GM23338 (cell line): ENCODE data around the gene GALNT5. TPM values are rescaled to one million over a fixed set of nuclear protein-coding genes. Genes with fewer than 3 reads are reported as not detected.

Experiments used
- ATAC-seq: fragments of 200-7000 bp; cut with Tn5 transposase; 3 replicates; pipeline ENCODE4 v1.9.1; 2020
- DNase-seq: peaks from one replicate; pipeline ENCODE4 v3.0.0-alpha.2; 2015; ENCODE audit warnings: low spot score
- H2AFZ ChIP-seq: fragments of 200-600 bp; sonication (generic); 2 replicates; pipeline ENCODE4 v1.8.0; 2016; ENCODE audit warnings: antibody characterized with exemption, mild to moderate bottlenecking, moderate library complexity
- H3F3A ChIP-seq: fragments of 200-600 bp; sonication (generic); replicated peaks from 2 replicates; pipeline ENCODE4 v1.8.0; 2017; ENCODE audit warnings: antibody characterized with exemption, mixed run types, low read depth
- H3K27ac ChIP-seq: fragments of 200-600 bp; sonication (generic); 2 replicates; pipeline ENCODE4 v1.6.1; 2016; ENCODE audit warnings: low read depth
- H3K27me3 ChIP-seq: fragments of 200-600 bp; sonication (generic); 2 replicates; pipeline ENCODE4 v1.8.0; 2016; ENCODE audit warnings: mild to moderate bottlenecking, mixed run types, moderate library complexity; ENCODE audit not compliant: insufficient read depth
- H3K36me3 ChIP-seq: fragments of 200-600 bp; sonication (generic); 2 replicates; pipeline ENCODE4 v1.8.0; 2016; ENCODE audit warnings: mild to moderate bottlenecking; ENCODE audit not compliant: insufficient read depth
- H3K4me1 ChIP-seq: fragments of 200-600 bp; sonication (generic); 2 replicates; pipeline ENCODE4 v1.8.0; 2016; ENCODE audit warnings: mild to moderate bottlenecking, moderate library complexity; ENCODE audit not compliant: insufficient read depth
- H3K4me2 ChIP-seq: fragments of 200-600 bp; sonication (generic); 2 replicates; pipeline ENCODE4 v1.7.1; 2017; ENCODE audit warnings: mixed run types
- H3K4me3 ChIP-seq: fragments of 200-600 bp; sonication (generic); 2 replicates; pipeline ENCODE4 v1.6.1; 2016; ENCODE audit warnings: mixed run types
- H3K79me2 ChIP-seq: fragments of 200-600 bp; sonication (generic); replicated peaks from 2 replicates; pipeline ENCODE4 v1.8.0; 2017; ENCODE audit warnings: mild to moderate bottlenecking; ENCODE audit not compliant: insufficient read depth
- H3K9me2 ChIP-seq: fragments of 200-600 bp; sonication (generic); 2 replicates; pipeline ENCODE4 v1.8.0; 2017; ENCODE audit not compliant: insufficient read depth
- H4K20me1 ChIP-seq: fragments of 200-600 bp; sonication (generic); replicated peaks from 2 replicates; pipeline ENCODE4 v1.8.0; 2017; ENCODE audit warnings: mild to moderate bottlenecking; ENCODE audit not compliant: insufficient read depth
- H3K27ac Mint-ChIP-seq: 2 replicates; pipeline ENCODE4 v1.8.0; 2020; ENCODE audit warnings: inconsistent platforms, mild to moderate bottlenecking, moderate library complexity, mixed read lengths
- H3K27me3 Mint-ChIP-seq: 3 replicates; pipeline ENCODE4 v1.8.0; 2022; ENCODE audit warnings: low read depth, mild to moderate bottlenecking, moderate library complexity, mixed read lengths, inconsistent platforms; ENCODE audit not compliant: insufficient read depth, poor library complexity
- H3K36me3 Mint-ChIP-seq: 3 replicates; pipeline ENCODE4 v1.8.0; 2021; ENCODE audit warnings: low read depth, mild to moderate bottlenecking, inconsistent platforms, moderate library complexity, mixed read lengths
- H3K4me1 Mint-ChIP-seq: 3 replicates; pipeline ENCODE4 v1.8.0; 2020; ENCODE audit warnings: mild to moderate bottlenecking, inconsistent platforms, mixed read lengths
- H3K4me3 Mint-ChIP-seq: 3 replicates; pipeline ENCODE4 v1.8.0; 2021; ENCODE audit warnings: moderate library complexity, mild to moderate bottlenecking, inconsistent platforms, mixed read lengths
- H3K9me3 Mint-ChIP-seq: 3 replicates; pipeline ENCODE4 v1.8.0; 2020; ENCODE audit warnings: moderate library complexity, mild to moderate bottlenecking, inconsistent platforms, mixed read lengths
- CTCF ChIP-seq, 2 experiments: fragments of 200-600 bp in 1 of 2; sonication (generic) in 1 of 2; conservative IDR thresholded peaks; 2 replicates each; pipeline versions ENCODE4 v1.5.1 to v1.6.1; 2016 to 2017; ENCODE audit warnings: antibody characterized with exemption in 2 of 2, low read depth in 2 of 2, mild to moderate bottlenecking in 2 of 2, moderate library complexity in 1 of 2
- EZH2phosphoT487 ChIP-seq: fragments of 200-600 bp; sonication (generic); IDR thresholded peaks from one replicate; pipeline ENCODE4 v1.8.1; 2018; ENCODE audit warnings: antibody characterized with exemption; ENCODE audit not compliant: unreplicated experiment
- JUNB ChIP-seq: IDR thresholded peaks from one replicate; pipeline ENCODE4 v1.6.1; 2016; ENCODE audit warnings: antibody characterized with exemption; ENCODE audit not compliant: unreplicated experiment
- NANOG ChIP-seq: IDR thresholded peaks from 2 replicates; pipeline ENCODE4 v1.6.1; 2016; ENCODE audit warnings: antibody characterized with exemption, borderline replicate concordance
- REST ChIP-seq: IDR thresholded peaks from one replicate; pipeline ENCODE4 v1.6.1; 2018; ENCODE audit warnings: antibody characterized with exemption; ENCODE audit not compliant: unreplicated experiment
- STAT1 ChIP-seq: IDR thresholded peaks from one replicate; pipeline ENCODE4 v1.6.1; 2016; ENCODE audit warnings: antibody characterized with exemption; ENCODE audit not compliant: unreplicated experiment
- ZNF462 ChIP-seq: fragments of 250-450 bp; sonication (Bioruptor Pico); IDR thresholded peaks from 2 replicates; pipeline ENCODE4 v1.5.0; 2020; ENCODE audit warnings: mild to moderate bottlenecking, moderate library complexity
- polyA plus RNA-seq: library from polyadenylated mRNA; unstranded; fragments of >200 nt; fragmentation: Nextera tagmentation; extraction: Ambion mirVana; gene quantifications from 2 replicates; pipeline ENCODE4 v1.2.1, GENCODE V29; 2016
- total RNA-seq: library from RNA; depleted of rRNA; stranded (reverse); fragments of >200 nt; shearing (Covaris generic); gene quantifications from 2 replicates; pipeline ENCODE4 v1.2.3, GENCODE V29; 2014
- TF ChIP-seq, protein P1 (sequence below): IDR thresholded peaks from 2 replicates; pipeline ENCODE4 v1.6.1; 2016; ENCODE audit warnings: antibody characterized with exemption

Gene GALNT5
- total and polyA plus RNA-seq, 2 experiments from 2014 or later = 0.05 to 0.14 TPM

DNA sequence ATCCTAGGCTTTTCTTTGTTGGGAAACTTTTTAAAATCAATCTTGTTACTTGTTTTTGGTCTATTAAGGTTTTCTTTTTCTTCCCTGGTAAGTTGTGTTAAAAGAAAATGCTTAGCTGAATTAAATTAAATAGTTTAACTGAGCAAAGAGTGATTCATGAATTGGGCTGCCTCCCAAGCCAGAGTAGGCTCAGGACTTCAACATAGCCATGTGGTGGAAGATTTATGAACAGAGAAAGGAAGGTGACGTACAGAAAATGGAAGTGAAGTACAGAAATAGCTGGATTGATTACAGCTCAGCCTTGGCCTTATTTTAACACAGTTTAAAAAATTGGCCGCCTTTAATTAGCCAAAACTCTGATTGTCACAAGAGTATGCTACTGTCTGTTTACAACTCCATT is 27.9 kb upstream of the GALNT5 start (continued):
- no peak for TF ChIP-seq ZNF462 (CRISPR knock-in tag)
- no peak for TF ChIP-seq EZH2phosphoT487
- TF ChIP-seq REST = no peak

GRCh38 chr2:157231476-157231875 is 26.0 kb upstream of the GALNT5 start:
- H3K27me3 ChIP-seq = no peaks in the 10 kb centered on the region
- H3K4me1 ChIP-seq = no peaks in the 10 kb centered on the region
- 0 out of 2 replicates have a peak, but pooled peaks cover 4% of the 10 kb centered on the region for H3K9me2 ChIP-seq
- Mint-ChIP-seq H3K4me3 (no peak overlapping the region), H3K36me3 (no peaks in the 10 kb centered on the region), H3K27me3 (no peaks in the 10 kb centered on the region), H3K4me1 (no peaks in the 10 kb centered on the region), H3K9me3 (no peaks in the 10 kb centered on the region; the same call in 2 of the 3 replicates), H3K27ac (no peak overlapping the region)
- H3K27ac ChIP-seq = no peak overlapping the region
- no peaks in the 10 kb centered on the region for H3K79me2 ChIP-seq
- no peak overlapping the region for H3K4me3 ChIP-seq
- H3K4me2 ChIP-seq = no peak overlapping the region
- no peak overlapping the region for H2AFZ ChIP-seq
- no peak for DNase-seq
- no peaks in the 10 kb centered on the region for H3K36me3 ChIP-seq
- no peaks in the 10 kb centered on the region for H3F3A ChIP-seq
- ATAC-seq = no peak
- no peaks in the 10 kb centered on the region for H4K20me1 ChIP-seq
- no peak for TF ChIP-seq REST
- TF ChIP-seq STAT1 = no peak
- TF ChIP-seq EZH2phosphoT487 = no peak
- no peak for TF ChIP-seq CTCF (conservative IDR thresholded peaks at IDR 0.05; ENCODE audit: low read depth in 2 of 2)
- TF ChIP-seq NANOG = no peak
- TF ChIP-seq JUNB = no peak
- TF ChIP-seq, protein P1, sequence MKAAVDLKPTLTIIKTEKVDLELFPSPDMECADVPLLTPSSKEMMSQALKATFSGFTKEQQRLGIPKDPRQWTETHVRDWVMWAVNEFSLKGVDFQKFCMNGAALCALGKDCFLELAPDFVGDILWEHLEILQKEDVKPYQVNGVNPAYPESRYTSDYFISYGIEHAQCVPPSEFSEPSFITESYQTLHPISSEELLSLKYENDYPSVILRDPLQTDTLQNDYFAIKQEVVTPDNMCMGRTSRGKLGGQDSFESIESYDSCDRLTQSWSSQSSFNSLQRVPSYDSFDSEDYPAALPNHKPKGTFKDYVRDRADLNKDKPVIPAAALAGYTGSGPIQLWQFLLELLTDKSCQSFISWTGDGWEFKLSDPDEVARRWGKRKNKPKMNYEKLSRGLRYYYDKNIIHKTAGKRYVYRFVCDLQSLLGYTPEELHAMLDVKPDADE = no peak
